HCT116 (cell line): ENCODE measurements around the gene SIRPA.

Experiments
- CTCF ChIP-seq, 3 experiments: fragments of 200-600 bp in 1 of 3; sonication (generic) in 1 of 3; IDR thresholded peaks in 2 of 3; conservative IDR thresholded peaks in 1 of 3; 2 replicates each; pipeline ENCODE4 v1.5.1; 2012 to 2017; ENCODE audit warnings: low read depth in 2 of 3, low read length in 2 of 3, antibody characterized with exemption in 1 of 3, borderline replicate concordance in 1 of 3, control low read depth in 1 of 3, mild to moderate bottlenecking in 1 of 3, mixed read lengths in 1 of 3, mixed run types in 1 of 3, moderate library complexity in 1 of 3; ENCODE audit not compliant: insufficient read depth in 1 of 3
- EZH2phosphoT487 ChIP-seq: fragments of 200-600 bp; IDR thresholded peaks from 2 replicates; pipeline ENCODE4 v1.6.1; 2018; ENCODE audit warnings: antibody characterized with exemption, borderline replicate concordance
- POLR2A ChIP-seq: IDR thresholded peaks from 2 replicates; pipeline ENCODE4 v1.7.0; 2011; ENCODE audit warnings: borderline replicate concordance; ENCODE audit not compliant: insufficient read depth, insufficient read length; ENCODE audit errors: extremely low read depth

GRCh38 chr20:1861347-1861976 is 33.7 kb upstream of the SIRPA start:
- TF ChIP-seq CTCF (IDR thresholded peaks at IDR 0.05 in 2 of 3, conservative IDR thresholded peaks at IDR 0.05 in 1 of 3; ENCODE audit: borderline replicate concordance in 1 of 3, insufficient read depth in 1 of 3, low read depth in 2 of 3, low read length in 2 of 3): no peak
- no peak for TF ChIP-seq POLR2A
- TF ChIP-seq EZH2phosphoT487: no peak
